Adrenal gland (tissue), 12 donors: ENCODE measurements around the gene PIGS. TPM values are rescaled to one million over a fixed set of nuclear protein-coding genes. Genes with fewer than 3 reads are reported as not detected.

ENCODE experiments used
- DNase-seq, 7 donors: peaks; one replicate each; pipeline ENCODE4 v3.0.0-alpha.2; 2019 to 2020
- H3K27ac ChIP-seq, 5 donors: fragments of 200-600 bp; sonication (generic) in 4 of 5; 1 replicate in 3 of 5; 2 replicates in 2 of 5; pipeline versions ENCODE4 v1.5.1 to v1.8.0; 2016 to 2020; ENCODE audit warnings: mild to moderate bottlenecking in 1 of 5
- H3K27me3 ChIP-seq: fragments of 200-600 bp; 2 replicates; pipeline ENCODE4 v1.8.0; 2021
- H3K36me3 ChIP-seq, 2 donors: fragments of 200-600 bp; replicated peaks in 1 of 2; 1 replicate in 1 of 2; 2 replicates in 1 of 2; pipeline versions ENCODE4 v1.5.1 to v1.8.0; 2018 to 2022
- H3K4me1 ChIP-seq, 2 donors: fragments of 200-600 bp; replicated peaks in 1 of 2; 1 replicate in 1 of 2; 2 replicates in 1 of 2; pipeline versions ENCODE4 v1.5.1 to v1.8.0; 2018 to 2021
- H3K4me3 ChIP-seq, 4 donors: fragments of 200-600 bp; sonication (generic) in 3 of 4; one replicate each; pipeline ENCODE4 v1.5.1; 2016 to 2018
- H3K9me3 ChIP-seq, 3 donors: fragments of 200-600 bp; sonication (generic) in 1 of 3; replicated peaks in 1 of 3; 1 replicate in 2 of 3; 2 replicates in 1 of 3; pipeline versions ENCODE4 v1.5.1 to v1.8.0; 2016 to 2021
- POLR2A ChIP-seq, 2 donors: fragments of 450-650 bp; IDR thresholded peaks; one replicate each; pipeline ENCODE4 v1.6.1; 2017; ENCODE audit warnings: antibody characterized with exemption in 2 of 2, mild to moderate bottlenecking in 2 of 2, moderate library complexity in 1 of 2
- WGBS, 4 donors: extraction: QIAGEN DNeasy Blood & Tissue Kit in 2 of 4; methylation state at CpG; one replicate each; pipeline versions ENCODE4 v1.1.5 to v1.1.7; 2013 to 2017; 5-methylcytosine and 5-hydroxymethylcytosine counted together
- intact Hi-C, 2 donors: fragments of 100-400 bp; cut with DNase I; formaldehyde crosslinking; loops; one replicate each; pipeline versions ENCODE4 v1.14.1 to v1.15.0; 2022 to 2023
- polyA plus RNA-seq, 3 donors: library from polyadenylated mRNA; stranded (reverse); fragments of 200-250 nt in 2 of 3; fragments of 350-450 nt in 1 of 3; fragmentation: Illumina TruSeq in 1 of 3; extraction: RNeasy Lipid Tissue Mini Kit (QIAGEN cat#74804) in 1 of 3; gene quantifications; one replicate each; pipeline ENCODE4 v1.2.3, GENCODE V29; 2013 to 2014
- total RNA-seq, 9 donors: library from RNA; depleted of rRNA in 4 of 9; stranded (reverse); fragments of >200 nt in 4 of 9; fragments of 120-200 nt in 1 of 9; fragmentation: NEBNext Ultra II Directional in 1 of 9; extraction: Animal tissue kit (Norgen Biotek cat#: 25700) in 1 of 9; gene quantifications; one replicate each; pipeline versions ENCODE4 v1.1.0 to v1.2.4, GENCODE V29; 2013 to 2023
- TF ChIP-seq, protein P1 (sequence below), 6 experiments: fragments of 450-650 bp in 4 of 6; fragments of 200-600 bp in 2 of 6; sonication (generic) in 1 of 6; IDR thresholded peaks; 1 replicate in 5 of 6; 2 replicates in 1 of 6; pipeline versions ENCODE4 v1.5.1 to v1.8.0; 2016 to 2021; ENCODE audit warnings: antibody characterized with exemption in 6 of 6, mild to moderate bottlenecking in 2 of 6, moderate library complexity in 1 of 6
- donor health status: healthy with polysubstance abuse.
- donor health status: Bipolar disorder and iron deficiency.
- donor health status: DM: yes; HTN: yes; CAD: no.
- donor health status: DM: no; HTN: no; CAD: no.
- donor health status: DM: no; HTN: no; CAD: no.
- donor health status: DM: yes; HTN: yes; CAD: no.

PIGS gene
- total and polyA plus RNA-seq, 12 donors, result 9.2 to 73.0 (median 55.6) TPM

DNA sequence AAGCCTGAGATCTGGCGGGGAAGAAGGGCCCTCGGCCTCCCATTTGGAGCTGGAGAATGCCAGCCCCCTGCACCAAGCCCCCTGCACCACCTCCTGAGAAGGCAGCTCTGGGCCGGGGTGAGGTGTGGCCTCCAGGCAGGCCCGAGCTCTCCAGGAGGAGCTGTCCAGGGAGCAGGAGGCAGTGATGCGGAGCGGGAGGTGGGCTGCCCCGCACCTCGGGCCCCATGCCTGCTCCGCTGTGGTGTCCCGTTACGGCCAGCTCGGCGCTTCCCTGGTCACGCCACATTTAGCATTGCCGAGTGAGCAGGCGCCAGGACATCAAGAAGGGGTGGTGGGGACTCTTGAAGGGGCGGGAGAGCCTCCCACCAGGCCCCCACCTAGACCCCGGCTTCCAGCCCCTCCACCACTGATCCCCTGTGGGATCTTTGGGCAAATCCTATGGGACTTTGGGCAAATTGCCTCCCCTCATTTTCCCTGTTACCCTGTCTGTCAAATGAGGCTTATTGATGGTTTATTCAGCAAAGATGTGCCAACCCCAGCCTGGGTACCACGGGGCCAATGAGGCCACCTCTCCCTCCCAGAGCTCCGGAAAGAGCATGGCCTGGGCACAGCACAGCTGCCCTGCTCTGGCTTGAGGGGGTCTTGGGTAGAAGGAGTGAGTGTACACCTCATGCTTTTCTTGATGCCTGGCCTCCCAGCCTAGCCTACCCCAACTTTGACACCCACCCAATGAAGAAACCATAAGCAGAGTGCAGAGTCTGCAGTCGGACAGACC is 49.8 kb downstream of the PIGS start:
- DNase-seq, result no peak
- no peaks in the 10 kb centered on the region for H3K36me3 ChIP-seq
- H3K9me3 ChIP-seq, result no peaks in the 10 kb centered on the region
- H3K4me1 ChIP-seq, result no peaks in the 10 kb centered on the region
- no peak for TF ChIP-seq POLR2A (IDR thresholded peaks at IDR 0.05)
- TF ChIP-seq, protein P1, sequence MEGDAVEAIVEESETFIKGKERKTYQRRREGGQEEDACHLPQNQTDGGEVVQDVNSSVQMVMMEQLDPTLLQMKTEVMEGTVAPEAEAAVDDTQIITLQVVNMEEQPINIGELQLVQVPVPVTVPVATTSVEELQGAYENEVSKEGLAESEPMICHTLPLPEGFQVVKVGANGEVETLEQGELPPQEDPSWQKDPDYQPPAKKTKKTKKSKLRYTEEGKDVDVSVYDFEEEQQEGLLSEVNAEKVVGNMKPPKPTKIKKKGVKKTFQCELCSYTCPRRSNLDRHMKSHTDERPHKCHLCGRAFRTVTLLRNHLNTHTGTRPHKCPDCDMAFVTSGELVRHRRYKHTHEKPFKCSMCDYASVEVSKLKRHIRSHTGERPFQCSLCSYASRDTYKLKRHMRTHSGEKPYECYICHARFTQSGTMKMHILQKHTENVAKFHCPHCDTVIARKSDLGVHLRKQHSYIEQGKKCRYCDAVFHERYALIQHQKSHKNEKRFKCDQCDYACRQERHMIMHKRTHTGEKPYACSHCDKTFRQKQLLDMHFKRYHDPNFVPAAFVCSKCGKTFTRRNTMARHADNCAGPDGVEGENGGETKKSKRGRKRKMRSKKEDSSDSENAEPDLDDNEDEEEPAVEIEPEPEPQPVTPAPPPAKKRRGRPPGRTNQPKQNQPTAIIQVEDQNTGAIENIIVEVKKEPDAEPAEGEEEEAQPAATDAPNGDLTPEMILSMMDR (IDR thresholded peaks at IDR 0.05), result no peak
- no peak overlapping the region for H3K27ac ChIP-seq
- no peak overlapping the region for H3K4me3 ChIP-seq
- intact Hi-C loops, result no loop called here
- WGBS, 4 donors, result 69 to 88% (median 72%) methylated on average over 10 to 21 of the region's 21 CpGs
- H3K27me3 ChIP-seq, result no peaks in the 10 kb centered on the region

DNA sequence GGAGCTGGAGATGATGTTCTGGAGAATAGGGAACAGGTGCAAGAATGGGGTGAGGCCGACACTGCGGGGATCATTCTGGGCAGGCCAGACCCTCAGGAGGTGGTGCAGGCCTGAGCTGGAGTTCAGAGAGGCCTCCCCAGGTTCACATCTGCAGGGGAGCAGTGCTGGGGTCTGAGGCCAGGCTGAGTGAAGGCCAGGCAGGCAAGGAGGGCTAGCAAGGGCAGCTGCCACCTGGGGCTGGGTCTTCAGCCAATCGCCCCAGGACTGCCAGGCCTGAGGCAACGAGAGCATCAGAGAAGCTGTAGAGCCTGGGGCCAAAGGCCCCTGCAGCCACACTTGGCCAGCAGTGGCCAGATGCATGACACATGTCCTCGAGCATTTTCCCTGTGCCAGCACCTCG is 50.6 kb downstream of the PIGS start:
- DNase-seq, result no peak
- Histone ChIP-seq H3K9me3 (no peaks in the 10 kb centered on the region), H3K27ac (no peak overlapping the region), H3K27me3 (no peaks in the 10 kb centered on the region), H3K4me1 (no peaks in the 10 kb centered on the region), H3K4me3 (no peak overlapping the region), H3K36me3 (no peaks in the 10 kb centered on the region)
- intact Hi-C loops, result no loop called here
- WGBS, 4 donors, result 39 to 100% (median 78%) methylated on average over 2 to 6 of the region's 6 CpGs
- no peak for TF ChIP-seq POLR2A (IDR thresholded peaks at IDR 0.05)
- TF ChIP-seq, protein P1 (IDR thresholded peaks at IDR 0.05), result no peak

DNA sequence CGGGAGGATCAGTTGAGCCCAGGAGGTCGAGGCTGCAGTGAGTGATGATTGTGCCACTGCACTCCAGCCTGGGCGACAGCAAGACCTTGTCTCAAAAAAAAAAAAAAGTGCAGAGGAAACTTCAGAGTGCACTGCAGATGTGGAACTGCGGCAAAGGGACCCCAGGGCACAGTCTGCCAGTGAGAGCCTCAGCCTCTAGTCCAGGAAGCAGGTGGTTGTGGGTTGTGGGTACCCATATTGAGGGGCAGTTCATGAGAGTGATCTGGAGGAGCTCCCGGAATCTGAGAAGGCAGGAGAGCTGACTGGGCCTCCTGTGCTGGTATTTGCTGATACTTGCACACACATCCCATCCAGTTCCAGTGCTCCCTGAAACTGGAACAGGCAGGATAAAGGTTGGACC is 52.1 kb downstream of the PIGS start:
- DNase-seq, result no peak
- H3K9me3 ChIP-seq, result no peaks in the 10 kb centered on the region
- H3K4me3 ChIP-seq, result no peak overlapping the region
- no peaks in the 10 kb centered on the region for H3K36me3 ChIP-seq
- H3K4me1 ChIP-seq, result no peaks in the 10 kb centered on the region
- H3K27ac ChIP-seq, result no peak overlapping the region
- no peak for TF ChIP-seq POLR2A (IDR thresholded peaks at IDR 0.05)
- TF ChIP-seq, protein P1 (IDR thresholded peaks at IDR 0.05), result no peak
- H3K27me3 ChIP-seq, result no peaks in the 10 kb centered on the region
- intact Hi-C loops, result no loop called here
- WGBS, 4 donors, result 59 to 83% (median 71%) methylated on average over 5 of the region's 5 CpGs

DNA sequence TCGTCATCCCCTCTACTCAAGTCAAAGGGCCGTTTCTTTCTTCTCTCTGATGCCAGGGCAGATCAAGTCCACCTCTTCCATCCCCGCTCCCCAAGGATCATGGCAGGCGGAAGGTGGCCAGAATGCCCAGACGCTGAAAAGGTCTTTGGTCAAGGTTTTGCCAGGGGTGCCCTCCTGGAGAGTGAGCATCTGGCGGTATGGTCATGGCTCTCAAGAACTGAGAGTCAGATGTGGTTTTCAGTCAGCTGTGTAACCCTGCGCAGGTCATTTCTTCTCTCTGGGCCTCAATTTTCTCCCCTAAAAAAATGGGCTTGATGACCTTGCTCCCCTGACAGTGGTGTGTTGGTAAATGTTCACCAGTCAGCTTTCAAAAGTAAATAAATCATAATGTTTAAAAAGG is 52.7 kb downstream of the PIGS start:
- no peaks in the 10 kb centered on the region for H3K4me1 ChIP-seq
- H3K27ac ChIP-seq, result no peak overlapping the region
- no peak overlapping the region for H3K4me3 ChIP-seq
- no peak for TF ChIP-seq POLR2A (IDR thresholded peaks at IDR 0.05)
- TF ChIP-seq, protein P1 (IDR thresholded peaks at IDR 0.05), result no peak
- H3K36me3 ChIP-seq, result no peaks in the 10 kb centered on the region
- intact Hi-C loops, result no loop called here
- 80 to 82% (median 82%) methylated on average over 7 of the region's 7 CpGs for WGBS, 4 donors
- no peak for DNase-seq
- no peaks in the 10 kb centered on the region for H3K9me3 ChIP-seq
- H3K27me3 ChIP-seq, result no peaks in the 10 kb centered on the region
